IMR-90 (cell line): Measurements from ENCODE around the gene GNB5. TPM values are rescaled to one million over a fixed set of nuclear protein-coding genes. Genes with fewer than 3 reads are reported as not detected.

Experiments
- ATAC-seq: fragments of 200-7000 bp; cut with Tn5 transposase; 2 replicates; pipeline ENCODE4 v1.9.1; 2020; ENCODE audit warnings: low read depth, mild to moderate bottlenecking, moderate library complexity
- BruUV-seq: library from RNA; stranded (reverse); fragments of 400-500 nt; replicated peaks from 2 replicates; lab custom pipeline; 2021; lab: Mats Ljungman, UMichigan
- CTCF ChIA-PET: fragments of 300-600 bp; formaldehyde crosslinking; extraction: SDS; loops from one replicate; lab custom pipeline; 2021; ENCODE audit warnings: antibody characterized with exemption; lab: Yijun Ruan, JAX
- POLR2A ChIA-PET: fragments of 300-600 bp; sonication (Branson Sonifier 250); formaldehyde crosslinking; loops from one replicate; lab custom pipeline; 2022; ENCODE audit warnings: antibody characterized with exemption; ENCODE audit not compliant: unreplicated experiment; lab: Charles Lee
- DNase-seq: peaks from one replicate; pipeline ENCODE4 v3.0.0; 2013
- H2AFZ ChIP-seq: replicated peaks from 2 replicates; pipeline ENCODE3; 2013; ENCODE audit warnings: low read length, mild to moderate bottlenecking; ENCODE audit not compliant: poor library complexity
- H2AK5ac ChIP-seq: 2 replicates; pipeline ENCODE4 v1.6.1; 2013; ENCODE audit warnings: low read depth, low read length, inconsistent platforms
- H2AK9ac ChIP-seq: replicated peaks from 2 replicates; pipeline ENCODE3; 2013; ENCODE audit warnings: mild to moderate bottlenecking, low read depth, low read length, moderate library complexity; ENCODE audit not compliant: poor library complexity
- H2BK120ac ChIP-seq: 2 replicates; pipeline ENCODE4 v1.6.1; 2013; ENCODE audit warnings: low read depth, low read length, inconsistent platforms
- H2BK15ac ChIP-seq: 3 replicates; pipeline ENCODE4 v1.6.1; 2013; ENCODE audit warnings: low read depth, low read length, inconsistent platforms
- H2BK20ac ChIP-seq: 2 replicates; pipeline ENCODE4 v1.6.1; 2013; ENCODE audit warnings: low read depth, mild to moderate bottlenecking, inconsistent platforms, low read length, moderate library complexity
- H2BK5ac ChIP-seq: 2 replicates; pipeline ENCODE4 v1.6.1; 2013; ENCODE audit warnings: mild to moderate bottlenecking, low read depth, low read length, inconsistent platforms; ENCODE audit not compliant: poor library complexity, severe bottlenecking
- H3K14ac ChIP-seq: replicated peaks from 2 replicates; pipeline ENCODE4 v1.6.1; 2013; ENCODE audit warnings: low read depth, low read length, inconsistent platforms
- H3K18ac ChIP-seq: 2 replicates; pipeline ENCODE4 v1.6.1; 2013; ENCODE audit warnings: low read depth, low read length, control low read depth
- H3K23ac ChIP-seq: 2 replicates; pipeline ENCODE4 v1.6.1; 2013; ENCODE audit warnings: low read depth, low read length, inconsistent platforms
- H3K27ac ChIP-seq: 2 replicates; pipeline ENCODE4 v1.5.1; 2013; ENCODE audit warnings: mild to moderate bottlenecking, control low read depth, low read length; ENCODE audit not compliant: insufficient read depth
- H3K27me3 ChIP-seq: 2 replicates; pipeline ENCODE4 v1.6.1; 2013; ENCODE audit warnings: low read length; ENCODE audit not compliant: control insufficient read depth, insufficient read depth
- H3K36me3 ChIP-seq: 2 replicates; pipeline ENCODE4 v1.6.1; 2013; ENCODE audit warnings: low read length, mixed read lengths; ENCODE audit not compliant: control insufficient read depth, insufficient read depth
- H3K4ac ChIP-seq: 2 replicates; pipeline ENCODE4 v1.6.1; 2013; ENCODE audit warnings: low read depth, low read length, inconsistent platforms
- H3K4me1 ChIP-seq: 2 replicates; pipeline ENCODE4 v1.6.1; 2013; ENCODE audit warnings: low read length, mixed read lengths; ENCODE audit not compliant: control insufficient read depth, insufficient read depth
- H3K4me2 ChIP-seq: 2 replicates; pipeline ENCODE4 v1.6.1; 2013; ENCODE audit warnings: low read depth, mild to moderate bottlenecking, control low read depth, low read length, moderate library complexity
- H3K4me3 ChIP-seq: 2 replicates; pipeline ENCODE4 v1.5.1; 2013; ENCODE audit warnings: low read depth, mild to moderate bottlenecking, control low read depth, low read length, moderate library complexity; ENCODE audit not compliant: insufficient read depth
- H3K56ac ChIP-seq: 2 replicates; pipeline ENCODE4 v1.6.1; 2013; ENCODE audit warnings: low read length, inconsistent platforms; ENCODE audit not compliant: insufficient read depth; ENCODE audit errors: extremely low read depth
- H3K79me1 ChIP-seq, 2 experiments: 2 replicates each; pipeline ENCODE4 v1.6.1; 2013; ENCODE audit warnings: low read length in 2 of 2, inconsistent platforms in 1 of 2, low read depth in 1 of 2
- H3K9ac ChIP-seq: 2 replicates; pipeline ENCODE4 v1.6.1; 2013; ENCODE audit warnings: low read depth, low read length, control low read depth
- H3K9me1 ChIP-seq: 2 replicates; pipeline ENCODE4 v1.6.1; 2013; ENCODE audit warnings: low read length, inconsistent platforms; ENCODE audit not compliant: insufficient read depth
- H3K9me3 ChIP-seq: 2 replicates; pipeline ENCODE4 v1.6.1; 2013; ENCODE audit warnings: low read length; ENCODE audit not compliant: control insufficient read depth, insufficient read depth
- H4K20me1 ChIP-seq: 2 replicates; pipeline ENCODE4 v1.6.1; 2013; ENCODE audit warnings: low read length, inconsistent platforms; ENCODE audit not compliant: insufficient read depth
- H4K5ac ChIP-seq: 2 replicates; pipeline ENCODE4 v1.6.1; 2013; ENCODE audit warnings: mild to moderate bottlenecking, low read depth, low read length, control low read depth
- H4K8ac ChIP-seq, 2 experiments: 2 replicates each; pipeline ENCODE4 v1.6.1; 2013; ENCODE audit warnings: low read depth in 2 of 2, low read length in 2 of 2, control low read depth in 1 of 2, inconsistent platforms in 1 of 2
- H4K91ac ChIP-seq: 2 replicates; pipeline ENCODE4 v1.6.1; 2013; ENCODE audit warnings: low read depth, low read length, inconsistent platforms; ENCODE audit not compliant: insufficient read depth
- ELK1 ChIP-seq: fragments of 150-350 bp; IDR thresholded peaks from 2 replicates; pipeline ENCODE4 v1.6.1; 2016; ENCODE audit warnings: low read depth, mild to moderate bottlenecking, low read length, moderate library complexity, borderline replicate concordance
- RCOR1 ChIP-seq: IDR thresholded peaks from 2 replicates; pipeline ENCODE4 v1.6.1; 2012; ENCODE audit warnings: mild to moderate bottlenecking, low read length, improper control_type of control experiment; ENCODE audit not compliant: insufficient replicate concordance
- WGBS, 2 experiments: methylation state at CpG; one replicate each; pipeline versions ENCODE4 v1.1.5 to v1.1.7; 2013; ENCODE audit warnings: missing lambda C conversion rate in 2 of 2; ENCODE audit not compliant: insufficient read length in 1 of 2; ENCODE audit errors: extremely low coverage in 2 of 2; 5-methylcytosine and 5-hydroxymethylcytosine counted together
- dilution Hi-C: fragments of 300-500 bp; cut with HindIII; formaldehyde crosslinking; loops from one replicate; pipeline ENCODE4 v1.14.3; 2018; ENCODE audit warnings: low sequenced_read_pairs; ENCODE audit not compliant: unreplicated experiment
- in situ Hi-C: fragments of 300-500 bp; cut with MboI; formaldehyde crosslinking; loops from 3 replicates; pipeline ENCODE4 v1.14.3; 2019; ENCODE audit warnings: low sequenced_read_pairs, inconsistent platforms, mixed read lengths
- intact Hi-C: fragments of 100-400 bp; cut with micrococcal nuclease; formaldehyde crosslinking; loops from 2 replicates; pipeline ENCODE4 v1.10.0; 2022
- polyA plus RNA-seq, 3 experiments: library from polyadenylated mRNA; depleted of rRNA; stranded (reverse); fragments of >200 nt; gene quantifications; 2 replicates each; pipeline ENCODE4 v1.2.3, GENCODE V29; 2012; ENCODE audit warnings: low replicate concordance in 1 of 3
- total RNA-seq: library from RNA; depleted of rRNA; stranded (reverse); fragments of >200 nt; gene quantifications from 2 replicates; pipeline ENCODE4 v1.2.3, GENCODE V29; 2012

The GNB5 gene
- total and polyA plus RNA-seq, 2 of the 4 experiments (the other 2 are of a cell fraction) = 27.7 to 33.2 TPM

DNA sequence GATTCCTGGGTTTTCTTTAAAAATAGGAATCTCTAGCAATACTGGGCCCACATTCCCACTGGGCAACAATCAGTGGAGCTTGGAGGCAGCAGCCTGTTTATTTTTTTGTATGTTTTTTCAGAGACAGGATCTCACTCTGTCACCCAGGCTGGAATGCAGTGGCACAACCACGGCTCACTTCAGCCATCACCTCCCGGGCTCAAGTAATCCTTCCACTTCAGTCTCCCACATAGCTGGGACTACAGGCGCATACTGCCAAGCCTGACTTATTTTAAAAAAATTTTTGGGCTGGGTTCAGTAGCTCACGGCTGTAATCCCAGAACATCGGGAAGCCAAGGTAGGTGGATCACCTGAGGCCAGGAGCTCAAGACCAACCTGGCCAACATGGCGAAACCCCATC lies 29.1 kb upstream of the GNB5 start:
- Histone ChIP-seq H4K20me1 (no peaks in the 10 kb centered on the region), H3K4me3 (no peak overlapping the region), H2BK20ac (no peak overlapping the region), H2AFZ (no peak overlapping the region), H3K36me3 (no peaks in the 10 kb centered on the region), H3K27ac (no peak overlapping the region), H3K9me1 (no peaks in the 10 kb centered on the region), H3K23ac (no peak overlapping the region), H2AK5ac (no peak overlapping the region), H2AK9ac (no peak overlapping the region), H4K5ac (no peak overlapping the region), H3K79me1 (no peaks in the 10 kb centered on the region), H3K27me3 (peaks cover 27% of the 10 kb centered on the region), H4K8ac (no peak overlapping the region), H3K4me2 (no peak overlapping the region), H2BK5ac (no peak overlapping the region), H3K4me1 (peaks cover 1% of the 10 kb centered on the region; the same call in 1 of the 2 replicates), H3K9me3 (no peaks in the 10 kb centered on the region), H3K14ac (no peak overlapping the region), H3K56ac (no peak overlapping the region), H2BK120ac (no peak overlapping the region), H3K18ac (no peak overlapping the region), H2BK15ac (no peak overlapping the region), H4K91ac (no peak overlapping the region), H3K9ac (no peak overlapping the region), H3K4ac (no peak overlapping the region)
- no TSS peak for BruUV-seq
- no CpG with 5 or more reads among the region's 6 CpGs for WGBS, 2 experiments
- ATAC-seq (peak; percentile 51), DNase-seq (no peak)
- intact Hi-C loops (loop anchor here (10.0 kb wide), 1 partner anchor 435 kb away; no protein-coding TSS in a partner anchor), in situ Hi-C loops (no loop called here), dilution Hi-C loops (no loop called here)
- POLR2A ChIA-PET = no interaction called here
- CTCF ChIA-PET = no interaction called here
- TF ChIP-seq ELK1 (no peak), RCOR1 (no peak)
